Testis (tissue), 5 donors: ENCODE measurements around the gene BRD9. TPM values are rescaled to one million over a fixed set of nuclear protein-coding genes. Genes with fewer than 3 reads are reported as not detected.
"Not testable (repeated sequence)": the region's sequence is repeated elsewhere in the genome, so short reads cannot be mapped to it uniquely, and the experiment has no call there.

ENCODE experiments used
- DNase-seq: peaks from one replicate; pipeline ENCODE4 v3.0.0-alpha.2; 2019
- H3K27ac ChIP-seq, 2 donors: fragments of 200-600 bp; sonication (generic); one replicate each; pipeline ENCODE4 v1.5.1; 2019
- H3K27me3 ChIP-seq: fragments of 200-600 bp; sonication (generic); one replicate; pipeline ENCODE4 v1.5.1; 2019
- H3K36me3 ChIP-seq: fragments of 200-600 bp; sonication (generic); one replicate; pipeline ENCODE4 v1.5.1; 2017; ENCODE audit warnings: low read depth; ENCODE audit errors: missing control alignments
- H3K4me1 ChIP-seq: fragments of 200-600 bp; sonication (generic); one replicate; pipeline ENCODE4 v1.5.1; 2019
- H3K4me3 ChIP-seq, 2 donors: fragments of 200-600 bp; sonication (generic); one replicate each; pipeline ENCODE4 v1.5.1; 2017 to 2019
- H3K9me3 ChIP-seq: fragments of 200-600 bp; sonication (generic); one replicate; pipeline ENCODE4 v1.5.1; 2017
- POLR2A ChIP-seq: fragments of 450-650 bp; IDR thresholded peaks from one replicate; pipeline ENCODE4 v1.6.1; 2017; ENCODE audit warnings: antibody characterized with exemption, mild to moderate bottlenecking, moderate library complexity
- WGBS, 2 donors: methylation state at CpG; one replicate each; pipeline ENCODE4 v1.1.5; 2018; 5-methylcytosine and 5-hydroxymethylcytosine counted together
- intact Hi-C: fragments of 100-400 bp; cut with DNase I; formaldehyde crosslinking; loops from one replicate; pipeline ENCODE4 v1.15.1; 2023; ENCODE audit warnings: low total_unique reads
- long read RNA-seq, 2 donors: transcript quantifications; one replicate each; lab custom pipeline, GENCODE V29; 2026
- polyA plus RNA-seq: library from polyadenylated mRNA; stranded (reverse); fragments of 350-450 nt; fragmentation: Illumina TruSeq; extraction: RNeasy Lipid Tissue Mini Kit (QIAGEN cat#74804); gene quantifications from one replicate; pipeline ENCODE4 v1.2.3, GENCODE V29; 2014; ENCODE audit warnings: low read depth, low replicate concordance; ENCODE audit not compliant: insufficient read depth
- total RNA-seq, 2 donors: library from RNA; depleted of rRNA; stranded (reverse); fragments of >200 nt; gene quantifications; one replicate each; pipeline ENCODE4 v1.2.3, GENCODE V29; 2016
- TF ChIP-seq, protein P1 (sequence below), 3 experiments: fragments of 450-650 bp in 2 of 3; fragments of 200-600 bp in 1 of 3; sonication (generic) in 1 of 3; IDR thresholded peaks; one replicate each; pipeline ENCODE4 v1.5.1; 2016 to 2019; ENCODE audit warnings: antibody characterized with exemption in 3 of 3, mild to moderate bottlenecking in 2 of 3, moderate library complexity in 1 of 3

BRD9 gene
- total RNA-seq, result 100 to 1,000 TPM in 1 of 2 donors, 10 to 100 TPM in 1; 68.6 to 101 TPM
- polyA plus RNA-seq, result 51.5 TPM
- long read RNA-seq, donor 1, partial matches to known transcripts, result 0 of 3 reads
- long read RNA-seq, donor 1, other reads (novel, unspliced or antisense), result 0 of 3 reads
- long read RNA-seq, donor 2, partial matches to known transcripts, result 11 of 11 reads
- long read RNA-seq, donor 2, other reads (novel, unspliced or antisense), result 0 of 11 reads

DNA sequence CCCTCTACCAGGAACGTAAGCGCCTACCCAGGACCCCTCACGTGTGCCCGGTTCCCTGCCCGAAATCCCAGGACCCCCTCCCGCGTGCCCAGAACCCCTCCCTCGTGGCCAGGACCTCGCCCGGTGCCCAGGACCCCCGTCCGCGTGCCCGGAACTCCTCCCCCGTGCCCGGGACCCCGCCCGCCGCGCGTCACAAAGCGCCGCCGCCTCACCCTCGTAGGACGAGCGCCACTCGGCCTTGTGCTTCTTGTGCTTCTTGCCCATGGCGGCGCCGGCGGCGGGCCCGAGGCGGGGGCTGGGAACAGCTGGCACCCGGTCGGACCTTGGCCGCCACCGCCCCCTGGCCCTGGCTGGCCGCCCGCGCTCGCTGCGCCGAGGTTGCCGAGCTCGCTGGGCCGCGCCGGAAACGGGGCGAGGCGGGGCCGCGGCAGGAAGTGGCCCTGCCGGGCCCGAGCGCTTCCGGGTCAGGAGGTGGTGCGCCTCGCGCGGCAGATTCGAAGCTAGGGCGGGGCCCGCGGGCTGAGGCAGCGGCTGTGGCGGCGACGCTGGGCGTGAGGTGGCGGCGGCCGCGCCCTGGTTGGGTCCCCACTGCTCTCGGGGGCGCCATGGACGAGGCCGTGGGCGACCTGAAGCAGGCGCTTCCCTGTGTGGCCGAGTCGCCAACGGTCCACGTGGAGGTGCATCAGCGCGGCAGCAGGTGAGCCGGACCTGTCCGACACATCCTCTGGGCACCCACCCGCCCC lies at the start of gene BRD9, which contains the start of gene TRIP13:
Gene BRD9, minus strand, starts transcription at position 408 of the 743 bp plus-strand sequence. Its CDS starts 144 bp downstream, at position 264.
Gene TRIP13, plus strand, starts transcription at position 491 of the 743 bp plus-strand sequence. Its CDS starts 115 bp downstream, at position 606.
- Histone ChIP-seq H3K27me3 (no peaks in the 10 kb centered on the region), H3K36me3 (no peaks in the 10 kb centered on the region), H3K9me3 (no peaks in the 10 kb centered on the region), H3K4me3 (peak within 1 kb of the TSS; percentile 79 to 95), H3K4me1 (peaks cover 12% of the 10 kb centered on the region), H3K27ac (peak within 1 kb of the TSS; percentile 36 to 89)
- TF ChIP-seq POLR2A, result no peak
- TF ChIP-seq, protein P1, sequence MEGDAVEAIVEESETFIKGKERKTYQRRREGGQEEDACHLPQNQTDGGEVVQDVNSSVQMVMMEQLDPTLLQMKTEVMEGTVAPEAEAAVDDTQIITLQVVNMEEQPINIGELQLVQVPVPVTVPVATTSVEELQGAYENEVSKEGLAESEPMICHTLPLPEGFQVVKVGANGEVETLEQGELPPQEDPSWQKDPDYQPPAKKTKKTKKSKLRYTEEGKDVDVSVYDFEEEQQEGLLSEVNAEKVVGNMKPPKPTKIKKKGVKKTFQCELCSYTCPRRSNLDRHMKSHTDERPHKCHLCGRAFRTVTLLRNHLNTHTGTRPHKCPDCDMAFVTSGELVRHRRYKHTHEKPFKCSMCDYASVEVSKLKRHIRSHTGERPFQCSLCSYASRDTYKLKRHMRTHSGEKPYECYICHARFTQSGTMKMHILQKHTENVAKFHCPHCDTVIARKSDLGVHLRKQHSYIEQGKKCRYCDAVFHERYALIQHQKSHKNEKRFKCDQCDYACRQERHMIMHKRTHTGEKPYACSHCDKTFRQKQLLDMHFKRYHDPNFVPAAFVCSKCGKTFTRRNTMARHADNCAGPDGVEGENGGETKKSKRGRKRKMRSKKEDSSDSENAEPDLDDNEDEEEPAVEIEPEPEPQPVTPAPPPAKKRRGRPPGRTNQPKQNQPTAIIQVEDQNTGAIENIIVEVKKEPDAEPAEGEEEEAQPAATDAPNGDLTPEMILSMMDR (IDR thresholded peaks at IDR 0.05), result no peak
- 0% methylated on average over 10 to 65 of the region's 91 CpGs for WGBS, 2 donors
- peak; percentile 83 for DNase-seq
- intact Hi-C loops, result no loop called here

DNA sequence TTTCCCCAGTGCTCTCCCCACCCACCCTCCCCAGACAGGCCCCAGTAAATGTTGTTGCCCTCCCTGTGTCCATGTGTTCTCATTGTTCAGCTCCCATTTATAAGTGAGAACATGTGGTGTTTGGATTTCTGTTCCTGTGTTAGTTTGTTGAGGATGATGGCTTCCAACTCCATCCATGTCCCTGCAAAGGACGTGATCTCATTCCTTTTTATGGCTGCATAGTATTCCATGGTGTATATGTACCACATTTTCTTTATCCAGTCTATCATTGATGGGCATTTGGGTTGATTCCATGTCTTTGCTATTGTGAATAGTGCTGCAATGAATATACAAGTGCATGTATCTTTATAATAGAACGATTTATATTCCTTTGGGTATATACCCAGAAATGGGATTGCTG lies 48.1 kb upstream of the BRD9 start:
- not testable (repeated sequence) for H3K9me3 ChIP-seq

DNA sequence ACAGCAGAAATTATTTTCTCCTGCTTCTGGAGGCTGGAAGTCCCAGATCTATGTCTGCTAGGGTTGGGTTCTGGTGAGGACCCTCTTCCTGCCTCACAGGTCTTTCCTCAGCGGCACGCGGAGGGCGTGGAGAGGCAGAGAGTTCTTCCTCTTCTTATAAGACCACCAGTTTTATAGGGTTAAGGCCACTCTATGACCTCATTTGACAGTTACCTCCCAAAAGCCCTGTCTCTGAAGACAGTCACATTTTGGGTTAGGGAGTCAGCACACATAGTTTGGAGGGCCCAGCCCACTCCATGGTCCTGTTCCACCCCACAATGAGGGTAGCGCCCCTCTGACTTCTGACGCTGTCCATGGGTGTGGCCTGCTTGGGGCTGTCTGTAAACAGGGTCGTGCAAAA lies 46.8 kb upstream of the BRD9 start:
- DNase-seq, result peak; percentile 6
- TF ChIP-seq, protein P1 (IDR thresholded peaks at IDR 0.05), result no peak
- TF ChIP-seq POLR2A, result no peak
- Histone ChIP-seq H3K4me3 (no peak overlapping the region), H3K27me3 (no peaks in the 10 kb centered on the region), H3K27ac (no peak overlapping the region), H3K9me3 (no peaks in the 10 kb centered on the region), H3K4me1 (no peaks in the 10 kb centered on the region), H3K36me3 (no peaks in the 10 kb centered on the region)
- 88 to 92% methylated on average over 7 of the region's 7 CpGs for WGBS, 2 donors
- intact Hi-C loops, result no loop called here

More for the DNA sequence above, 48.1 kb upstream of the BRD9 start:
- H3K27me3 ChIP-seq, DNase-seq, intact Hi-C loops, H3K4me3 ChIP-seq, H3K36me3 ChIP-seq, H3K27ac ChIP-seq, H3K4me1 ChIP-seq: not testable (repeated sequence)
- 86 to 100% methylated on average over 2 of the region's 2 CpGs for WGBS, 2 donors

DNA sequence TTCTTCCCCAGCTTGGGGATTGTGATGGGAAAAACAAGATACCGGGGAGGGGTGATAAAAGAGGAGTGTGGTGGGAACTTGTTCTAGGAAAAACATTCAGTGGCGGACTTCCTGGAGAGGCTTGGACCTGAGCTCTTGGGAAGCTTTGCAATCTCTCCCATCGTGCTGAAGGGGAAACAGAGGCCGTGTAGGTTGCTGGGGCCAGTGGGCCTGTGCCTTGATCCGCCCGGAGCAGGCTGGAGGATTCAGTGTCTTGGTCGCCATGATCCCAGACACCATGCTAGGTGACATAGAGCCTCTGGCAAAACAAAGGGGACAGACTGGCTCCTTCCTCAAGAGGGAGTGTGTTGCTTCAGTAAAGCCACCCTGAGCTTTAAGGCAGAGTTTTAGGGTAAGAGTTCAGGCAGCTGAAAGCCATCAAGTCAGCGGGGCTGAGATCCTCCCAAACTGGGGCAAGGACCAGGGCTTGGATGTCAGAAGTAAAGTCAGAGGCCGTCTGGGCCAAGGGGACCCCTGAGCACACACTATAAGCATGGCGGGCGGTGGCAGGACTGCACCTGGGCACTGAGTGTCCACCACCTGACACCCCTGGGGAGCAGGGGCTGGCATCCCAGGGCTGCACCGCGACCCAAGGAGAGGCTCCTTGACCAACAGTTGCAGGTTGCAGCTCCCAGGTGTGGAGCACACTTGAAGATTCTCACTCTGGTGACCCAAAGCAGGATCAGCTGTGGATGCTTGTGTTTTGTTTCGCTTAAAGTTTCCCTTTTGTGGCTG lies 44.7 kb upstream of the BRD9 start:
- no peak overlapping the region for H3K27ac ChIP-seq
- no peak overlapping the region for H3K4me3 ChIP-seq
- TF ChIP-seq, protein P1 (IDR thresholded peaks at IDR 0.05), result no peak
- no peak for TF ChIP-seq POLR2A
- no peaks in the 10 kb centered on the region for H3K36me3 ChIP-seq
- H3K27me3 ChIP-seq, result no peaks in the 10 kb centered on the region
- H3K4me1 ChIP-seq, result no peaks in the 10 kb centered on the region
- H3K9me3 ChIP-seq, result no peaks in the 10 kb centered on the region
- intact Hi-C loops, result no loop called here
- WGBS, 2 donors, result 86 to 93% methylated on average over 14 of the region's 14 CpGs
- DNase-seq, result peak; percentile 3
